ENCODE data around the gene HOXA6.

- TF ChIP-seq CTCF (IDR thresholded peaks at IDR 0.05) = no peak
- no peak for TF ChIP-seq SP1 (CRISPR knock-in tag; conservative IDR thresholded peaks at IDR 0.05)
- no peak for TF ChIP-seq ZNF121 (CRISPR knock-in tag; IDR thresholded peaks at IDR 0.05)
- TF ChIP-seq USF1 (CRISPR knock-in tag; IDR thresholded peaks at IDR 0.05) = no peak
- no peak for TF ChIP-seq ATF1 (CRISPR knock-in tag; IDR thresholded peaks at IDR 0.05)
- TF ChIP-seq ZNF512 (CRISPR knock-in tag; IDR thresholded peaks at IDR 0.05; ENCODE audit: borderline replicate concordance) = no peak
- no peak for TF ChIP-seq FOXP4 (CRISPR knock-in tag; IDR thresholded peaks at IDR 0.05)
- TF ChIP-seq SMAD3 (CRISPR knock-in tag; IDR thresholded peaks at IDR 0.05; ENCODE audit: borderline replicate concordance) = no peak
- TF ChIP-seq TCF7 (CRISPR knock-in tag; IDR thresholded peaks at IDR 0.05; ENCODE audit: low read depth) = no peak
- TF ChIP-seq KAT7 (CRISPR knock-in tag; IDR thresholded peaks at IDR 0.05; ENCODE audit: borderline replicate concordance) = no peak
- TF ChIP-seq TEAD4 (CRISPR knock-in tag; IDR thresholded peaks at IDR 0.05) = no peak
Measured at GRCh38 chr7:27098578-27099451, 48.8 kb downstream of the HOXA6 start.
